Muscle of arm (tissue), 12 donors: ENCODE measurements around the gene CTDSPL. TPM values are rescaled to one million over a fixed set of nuclear protein-coding genes. Genes with fewer than 3 reads are reported as not detected.
A peak's percentile ranks its signal among the peaks of the same experiment; 100 is the strongest.

Experiments used
- DNase-seq: peaks from one replicate; pipeline ENCODE4 v3.0.0-alpha.2; 2013
- polyA plus RNA-seq, 12 donors: library from polyadenylated mRNA; unstranded; fragments of 120-200 nt; gene quantifications; one replicate each; pipeline ENCODE4 v1.2.1, GENCODE V29; 2013; ENCODE audit not compliant: insufficient read length in 12 of 12

The CTDSPL gene
- polyA plus RNA-seq, 12 donors, result 31.9 to 46.5 (median 39.4) TPM; not detected in 1

- no peak for DNase-seq
Measured at GRCh38 chr3:37887062-37887461, 25.4 kb downstream of the CTDSPL start.

DNA sequence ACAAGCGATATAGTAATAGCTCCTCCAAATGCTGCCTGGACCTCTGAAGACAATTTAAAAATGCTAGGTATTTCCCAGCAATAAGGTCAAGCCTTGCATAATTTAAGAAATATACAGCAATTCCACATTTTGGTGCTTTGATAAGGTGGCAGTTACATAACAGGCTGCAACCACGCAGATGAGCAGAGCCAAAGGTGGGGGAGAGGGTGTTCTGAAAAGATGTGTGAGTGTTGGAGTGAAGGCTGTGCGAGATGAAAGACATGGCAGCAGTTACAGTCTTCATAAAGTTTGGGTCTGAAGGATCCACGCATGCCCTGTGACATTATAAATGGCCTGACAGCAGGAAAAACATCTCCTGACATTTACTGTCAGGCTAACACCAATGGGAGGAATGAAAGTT, 26.1 kb downstream of the CTDSPL start:
- DNase-seq, result no peak

GRCh38 chr3:37888421-37888820, 26.7 kb downstream of the CTDSPL start:
- no peak for DNase-seq

- no peak for DNase-seq
Measured at GRCh38 chr3:37890522-37890921, 28.8 kb downstream of the CTDSPL start.

DNA sequence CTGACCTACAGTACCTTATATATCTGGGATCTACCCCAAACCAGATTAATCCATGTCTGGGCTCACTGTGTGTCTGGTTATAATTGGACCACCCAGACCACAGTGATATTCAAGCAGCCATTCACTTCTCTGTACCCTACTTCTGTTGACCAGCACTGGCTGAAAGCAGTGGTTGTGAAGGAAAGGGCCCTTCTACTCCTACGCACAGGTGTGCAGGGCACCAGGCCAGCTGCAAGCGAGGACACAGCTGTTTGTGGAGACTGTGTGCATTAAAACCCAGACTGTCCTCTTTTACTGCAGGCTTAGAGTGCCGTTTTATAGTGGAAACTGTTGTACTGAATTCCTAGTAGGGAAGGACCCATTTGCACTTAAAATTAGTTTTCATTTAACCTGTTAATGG, 29.5 kb downstream of the CTDSPL start:
- peak; percentile 36 for DNase-seq

DNA sequence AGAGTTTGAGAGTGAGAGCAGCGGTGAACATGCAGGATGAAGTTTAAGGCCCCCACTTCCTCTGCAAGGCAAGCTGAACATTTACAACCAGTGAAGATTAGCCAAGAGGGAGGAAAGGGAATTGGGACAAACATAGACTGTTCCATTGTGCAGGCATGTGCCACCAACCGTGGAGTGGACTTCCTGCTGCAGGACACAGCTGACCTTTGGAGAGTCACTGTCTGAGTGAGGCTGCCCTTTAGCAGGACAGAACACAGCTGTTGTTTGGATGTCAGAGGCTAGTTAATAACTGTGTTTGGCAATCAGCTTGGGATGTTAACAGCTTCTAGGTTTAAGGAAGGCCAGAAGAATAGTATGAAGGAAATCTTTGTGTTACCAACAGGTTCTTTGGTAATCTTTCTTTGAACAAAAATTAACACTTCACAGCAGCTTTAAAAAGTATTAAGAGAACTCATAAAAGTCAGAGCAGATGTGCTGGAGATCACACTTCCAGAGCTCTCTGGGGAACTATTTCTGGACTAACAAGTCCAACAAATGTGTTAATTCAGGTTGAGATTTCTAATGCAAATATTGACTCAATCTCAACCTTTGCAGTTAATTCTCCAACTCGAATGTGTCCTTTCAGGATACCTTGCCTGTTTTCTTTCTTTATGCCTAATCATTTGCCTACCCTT, 31.4 kb downstream of the CTDSPL start:
- peak; percentile 19 for DNase-seq

DNA sequence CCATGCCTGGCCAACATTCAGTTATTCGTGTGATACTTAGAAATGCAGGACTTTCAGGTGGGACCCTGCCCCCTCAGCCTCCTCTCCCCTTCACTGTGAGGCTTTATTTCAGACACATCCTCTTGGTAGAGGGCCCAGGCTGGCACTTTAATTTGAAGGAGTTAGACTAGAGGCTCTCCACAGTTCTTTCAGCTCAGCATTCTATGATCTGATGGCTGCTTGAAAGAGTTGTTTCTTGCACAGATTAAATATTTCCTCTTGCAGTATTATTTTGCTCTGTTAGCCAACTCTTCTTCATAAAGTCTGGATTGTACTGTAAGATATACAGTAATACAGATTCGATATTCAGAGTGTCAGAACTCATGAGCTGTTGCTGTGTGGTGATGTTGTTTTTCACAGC, 35.1 kb downstream of the CTDSPL start:
- DNase-seq, result no peak

DNA sequence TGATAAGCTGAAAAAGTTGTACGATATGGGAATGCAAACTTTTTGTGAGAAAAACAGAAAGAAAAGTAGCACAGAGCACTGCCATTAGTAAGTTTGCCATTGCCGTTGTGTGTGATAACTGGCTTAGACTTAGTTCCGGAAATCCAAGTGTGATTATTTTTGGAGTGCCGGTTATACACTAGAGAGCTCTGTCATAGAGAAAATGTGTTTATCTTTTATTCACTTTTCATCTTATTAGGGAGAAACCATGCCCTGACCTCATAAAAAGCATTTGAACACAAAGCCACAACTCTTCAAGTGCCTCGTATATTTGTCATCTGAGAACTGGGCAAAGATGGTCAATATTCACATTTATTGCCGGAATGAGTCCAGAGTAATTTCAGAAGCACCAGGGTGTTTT, 36.1 kb downstream of the CTDSPL start:
- no peak for DNase-seq

GRCh38 chr3:37898424-37898823, 36.7 kb downstream of the CTDSPL start:
- no peak for DNase-seq

DNA sequence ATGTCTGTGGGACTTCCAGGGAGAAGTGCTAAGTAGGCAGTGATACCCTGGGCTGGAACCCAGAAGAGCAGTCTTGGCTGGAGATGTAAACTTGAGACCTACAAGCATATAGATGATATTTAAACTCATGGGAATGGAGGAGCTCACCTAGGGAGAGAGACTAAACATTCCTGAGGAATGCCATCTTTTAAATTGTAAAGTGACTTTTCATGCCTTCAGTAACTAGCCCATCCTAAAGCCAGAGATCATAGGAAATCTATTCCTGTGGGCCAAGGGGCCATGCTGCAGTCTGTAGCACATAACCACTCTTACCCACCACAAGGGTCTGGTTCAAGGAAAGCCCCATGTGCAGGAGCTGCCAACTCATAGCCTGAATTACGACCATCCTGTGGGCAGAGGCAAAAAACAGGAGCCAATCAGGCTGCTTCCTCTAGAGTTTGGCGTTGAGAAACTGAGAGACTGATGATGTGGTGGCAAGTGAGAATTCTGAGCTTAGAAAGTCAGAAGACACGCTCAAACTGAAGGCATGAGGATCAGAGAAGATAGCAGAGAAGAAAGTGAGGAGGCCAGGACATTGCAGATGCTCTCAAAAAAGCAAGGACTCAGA, 37.5 kb downstream of the CTDSPL start:
- DNase-seq, result no peak

GRCh38 chr3:37899711-37900306, 38.1 kb downstream of the CTDSPL start:
- no peak for DNase-seq

- DNase-seq, result no peak
Measured at GRCh38 chr3:37901721-37902120, 40.0 kb downstream of the CTDSPL start.

DNA sequence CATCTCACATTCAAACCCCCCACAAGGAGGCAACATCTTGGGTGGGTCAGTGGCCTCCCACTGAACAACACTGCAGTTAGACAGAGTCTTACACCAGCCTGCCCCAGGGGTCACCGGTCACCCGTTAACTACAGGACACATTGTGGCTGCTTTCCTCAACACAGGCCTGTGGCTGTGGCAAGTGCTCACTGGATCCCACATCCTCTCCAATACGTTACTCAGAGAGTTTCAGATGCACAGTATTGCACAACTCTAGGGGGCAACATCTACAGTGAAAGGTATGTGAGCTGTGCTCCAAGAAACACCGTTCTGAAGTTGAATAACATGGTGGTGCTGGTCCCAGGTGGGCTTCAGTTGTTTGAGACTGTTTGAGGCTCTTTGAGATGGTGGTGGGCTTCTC, 41.0 kb downstream of the CTDSPL start:
- no peak for DNase-seq

DNA sequence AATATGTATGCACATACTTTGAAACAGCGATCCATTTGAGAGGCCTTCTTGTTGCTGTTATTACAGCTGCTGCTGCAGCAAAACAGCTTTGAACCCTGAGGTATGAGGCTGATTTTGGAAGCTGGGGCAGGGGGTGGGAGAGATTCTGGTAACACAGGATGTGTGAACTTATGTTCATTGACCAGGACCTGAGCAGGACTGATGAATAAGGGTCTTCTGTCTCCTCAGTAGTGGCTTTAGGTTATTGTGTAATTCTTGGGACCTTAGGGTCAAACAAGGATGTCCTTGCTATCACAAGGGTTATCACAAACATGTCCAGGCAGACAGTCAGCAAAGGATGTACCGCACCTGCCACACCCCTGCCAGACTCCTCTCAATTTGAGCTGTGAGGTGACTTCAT, 41.6 kb downstream of the CTDSPL start:
- no peak for DNase-seq

- DNase-seq, result no peak
Measured at GRCh38 chr3:37903734-37904133, 42.1 kb downstream of the CTDSPL start.

DNA sequence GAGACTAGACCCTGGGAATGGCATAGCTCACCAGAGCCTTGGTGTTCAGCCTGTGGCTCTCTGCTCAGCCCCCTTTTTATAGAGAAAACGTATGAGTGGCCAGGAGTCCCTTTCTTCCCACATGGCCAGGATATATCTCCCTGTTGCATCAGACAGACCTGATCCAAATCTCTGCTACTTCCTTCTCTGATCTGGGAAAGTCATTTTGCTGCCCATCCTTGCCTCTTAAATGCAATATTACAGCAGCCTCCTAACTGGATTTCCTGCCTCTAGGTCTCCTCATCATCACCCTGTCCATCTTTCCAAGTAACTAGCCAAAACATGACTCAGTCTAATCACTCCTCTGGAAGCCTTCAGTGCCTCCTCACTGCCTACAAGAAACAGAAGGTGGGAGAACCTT, 42.9 kb downstream of the CTDSPL start:
- DNase-seq, result peak; percentile 34

- no peak for DNase-seq
Measured at GRCh38 chr3:37905346-37905745, 43.7 kb downstream of the CTDSPL start.

DNA sequence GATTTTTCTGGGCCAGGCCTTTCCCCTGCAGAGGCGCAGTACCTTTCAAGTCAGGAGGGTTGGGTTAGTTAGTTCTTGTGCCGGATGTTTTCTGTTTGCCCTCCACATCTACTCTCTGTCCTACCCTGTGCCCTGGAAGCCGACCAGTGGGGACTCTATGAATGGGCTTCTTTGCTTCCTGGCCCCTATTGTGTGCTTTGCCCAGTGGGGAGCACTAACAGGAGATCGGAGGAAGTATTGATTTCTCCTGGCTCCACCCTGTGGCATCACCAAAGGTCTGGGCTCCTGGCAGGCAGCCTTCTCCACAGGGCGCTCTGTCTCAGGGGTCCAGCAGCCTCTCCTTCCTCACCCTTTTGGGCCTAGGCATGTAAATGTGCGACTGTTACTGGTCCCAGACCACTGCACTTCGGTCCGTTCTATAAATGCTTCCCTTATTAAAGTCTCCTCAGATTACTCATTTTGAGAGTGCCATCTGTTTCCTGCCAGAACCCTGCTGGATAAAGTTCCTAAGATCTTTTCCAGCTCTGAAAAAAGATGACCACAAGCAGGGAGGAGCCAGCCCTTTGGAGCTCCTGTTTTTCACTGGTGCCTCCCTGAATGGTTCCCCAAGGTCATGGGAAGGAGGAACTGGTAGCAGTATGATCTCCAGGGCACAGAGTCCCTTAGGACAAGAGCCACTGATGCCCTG, 44.5 kb downstream of the CTDSPL start:
- DNase-seq, result no peak

DNA sequence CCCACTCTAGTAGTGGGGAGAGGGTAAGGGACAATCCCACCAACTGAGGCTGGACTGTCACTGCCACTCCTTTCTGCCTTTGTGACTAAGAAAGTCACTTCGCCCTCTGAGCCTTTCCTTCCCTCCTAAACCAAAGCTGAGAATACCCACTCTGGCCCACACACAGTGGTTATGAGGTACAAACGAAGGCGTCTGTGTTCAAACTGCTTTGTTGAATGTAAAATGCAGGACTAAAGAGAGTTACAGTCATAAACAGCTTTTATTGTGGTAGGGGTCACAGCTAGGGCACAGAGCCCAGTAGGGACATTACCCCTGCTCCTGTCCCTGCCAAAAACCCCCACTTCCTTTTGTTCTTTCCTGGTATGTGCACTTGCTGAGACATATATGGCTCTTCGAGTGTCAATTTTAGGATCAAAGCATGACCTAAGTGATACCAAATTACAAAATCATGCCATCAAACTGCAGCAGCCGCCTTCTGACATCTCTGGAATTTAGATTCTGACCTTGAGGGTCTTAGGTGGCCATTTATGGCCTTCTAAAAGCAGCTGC, 45.1 kb downstream of the CTDSPL start:
- no peak for DNase-seq

DNA sequence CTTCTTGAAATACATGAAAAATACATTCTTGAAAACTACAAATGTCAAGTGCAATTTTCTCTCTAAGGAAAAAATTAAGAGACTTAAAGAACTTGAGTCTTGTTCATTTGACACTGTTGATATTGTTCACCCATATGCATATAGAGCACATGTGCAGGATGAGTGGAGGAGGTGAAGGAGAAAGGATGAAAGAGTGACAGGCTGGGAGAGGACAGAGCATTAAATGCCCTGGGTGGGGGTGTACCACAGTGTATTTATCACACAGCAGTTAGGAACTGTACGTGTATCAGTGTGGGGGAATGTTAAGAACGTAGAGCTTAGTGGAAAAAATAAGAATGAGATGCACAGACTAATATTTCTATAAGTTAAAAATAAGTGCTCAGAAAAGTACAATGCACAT, 45.7 kb downstream of the CTDSPL start:
- DNase-seq, result no peak

GRCh38 chr3:37907906-37908305, 46.2 kb downstream of the CTDSPL start:
- no peak for DNase-seq

- no peak for DNase-seq
Measured at GRCh38 chr3:37909067-37909911, 47.6 kb downstream of the CTDSPL start.
